Cerebellar cortex (tissue), 1 donor: ENCODE results near the gene SERPINA12.
"Not testable (repeated sequence)": the region's sequence is repeated elsewhere in the genome, so short reads cannot be mapped to it uniquely, and the experiment has no call there.

Source experiments
- DNase-seq: peaks from one replicate; pipeline ENCODE4 v3.0.0-alpha.2; 2015; ENCODE audit warnings: low spot score

Gene SERPINA12

DNA sequence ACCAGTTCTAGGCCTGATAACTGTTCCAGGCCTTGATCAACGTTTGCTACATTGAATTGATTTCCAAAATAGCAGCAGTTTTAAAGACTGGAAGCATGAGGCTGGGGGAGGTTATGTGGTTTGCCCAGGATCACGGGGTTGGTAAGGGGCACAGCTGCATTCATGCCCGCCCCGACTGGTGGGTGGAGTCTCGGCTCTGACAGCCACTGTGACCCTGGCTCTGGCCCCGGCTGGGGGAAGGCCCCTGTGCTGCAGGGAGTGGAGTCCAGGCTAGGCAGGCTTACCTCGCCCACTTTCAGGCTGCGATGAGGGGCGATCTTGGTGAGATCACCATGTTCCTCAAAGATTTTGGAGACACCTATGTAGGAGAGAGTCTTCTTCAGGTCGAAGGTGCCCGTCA, 19.9 kb downstream of the SERPINA12 start:
- DNase-seq, result no peak

GRCh38 chr14:94486883-94487282, 22.4 kb downstream of the SERPINA12 start:
- no peak for DNase-seq

DNA sequence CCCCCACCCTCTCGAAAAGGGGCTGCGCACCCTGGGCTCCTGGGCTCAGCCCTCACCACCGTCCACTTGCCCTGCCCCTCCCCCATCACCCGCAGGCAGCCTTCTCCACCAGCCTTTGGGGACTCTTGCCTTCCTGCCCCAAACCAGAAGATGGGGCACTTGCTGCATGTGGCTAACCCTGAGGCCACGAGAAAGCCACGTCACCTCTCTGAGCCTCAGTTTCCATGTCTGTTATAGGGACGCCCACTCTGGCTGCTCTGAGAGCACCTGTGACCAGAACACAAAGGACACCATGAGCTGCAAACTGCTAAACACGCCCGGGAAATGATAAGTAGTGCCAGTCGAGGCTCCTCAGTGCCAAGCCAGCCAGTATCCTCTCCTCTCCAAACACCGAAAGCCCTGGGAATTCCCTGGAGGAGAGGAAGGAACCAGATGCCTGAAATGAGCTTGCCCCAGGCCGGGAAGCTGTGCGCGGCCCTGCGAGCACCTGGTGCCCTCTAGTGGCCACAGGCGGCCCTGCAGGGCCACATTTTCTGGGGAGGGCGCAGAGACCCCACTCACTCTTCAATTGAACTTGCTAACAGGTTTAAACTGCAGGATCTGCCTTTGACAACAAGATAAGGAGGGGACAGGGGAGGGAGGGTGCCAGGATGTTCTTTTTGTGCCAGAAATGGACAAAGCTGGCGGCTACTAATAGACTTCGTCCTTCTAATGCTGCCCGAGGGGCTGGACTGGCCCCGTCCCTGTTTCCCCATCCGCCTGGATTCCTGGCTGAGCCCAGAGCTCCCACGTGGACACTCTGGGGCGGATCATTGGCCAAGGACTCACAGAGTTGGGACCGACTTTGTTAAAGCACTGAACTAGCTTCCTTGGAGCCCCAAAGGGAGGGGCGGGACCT, 23.1 kb downstream of the SERPINA12 start:
- peak; percentile 16 for DNase-seq

DNA sequence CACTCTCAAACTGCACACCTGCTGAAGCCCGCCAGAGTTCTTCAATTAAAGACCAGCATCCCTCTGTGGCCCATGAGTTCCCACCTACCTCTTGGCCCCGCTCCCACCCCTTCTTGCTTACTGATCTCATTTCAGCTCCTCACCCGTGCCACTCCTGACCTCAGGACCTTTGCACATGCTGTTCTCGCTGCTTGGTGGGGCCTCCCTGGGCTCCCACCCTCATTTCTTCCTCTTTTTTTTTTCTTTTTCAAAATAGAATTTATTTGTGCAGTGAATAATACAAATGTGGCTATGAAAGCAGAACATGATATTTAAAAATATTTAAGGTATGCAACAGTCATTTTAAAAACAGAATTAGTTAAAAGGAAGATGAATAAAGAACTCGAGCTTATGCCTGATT, 24.8 kb downstream of the SERPINA12 start:
- DNase-seq, result no peak

- DNase-seq, result no peak
Observed at GRCh38 chr14:94483729-94484275, 25.5 kb downstream of the SERPINA12 start.

DNA sequence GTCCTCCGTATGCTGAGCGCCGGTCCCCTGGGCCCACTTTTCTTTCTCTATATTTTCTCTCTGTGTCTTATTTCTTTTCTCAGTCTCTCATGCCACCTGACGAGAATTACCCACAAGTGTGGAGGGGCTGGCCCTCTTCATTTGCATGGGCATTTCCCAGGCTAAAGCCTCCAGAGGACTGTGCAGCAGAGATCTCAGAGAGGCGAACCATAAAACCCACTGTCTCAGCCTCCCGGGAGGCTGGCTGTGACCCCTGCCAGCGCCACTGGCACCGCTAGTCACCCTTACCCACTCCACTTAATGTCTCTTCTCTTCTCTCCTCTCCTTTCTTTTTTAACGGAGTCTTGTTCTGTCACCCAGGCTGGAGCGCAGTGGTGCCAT, 26.2 kb downstream of the SERPINA12 start:
- DNase-seq, result no peak

- not testable (repeated sequence) for DNase-seq
Observed at GRCh38 chr14:94482132-94483070, 26.9 kb downstream of the SERPINA12 start.

DNA sequence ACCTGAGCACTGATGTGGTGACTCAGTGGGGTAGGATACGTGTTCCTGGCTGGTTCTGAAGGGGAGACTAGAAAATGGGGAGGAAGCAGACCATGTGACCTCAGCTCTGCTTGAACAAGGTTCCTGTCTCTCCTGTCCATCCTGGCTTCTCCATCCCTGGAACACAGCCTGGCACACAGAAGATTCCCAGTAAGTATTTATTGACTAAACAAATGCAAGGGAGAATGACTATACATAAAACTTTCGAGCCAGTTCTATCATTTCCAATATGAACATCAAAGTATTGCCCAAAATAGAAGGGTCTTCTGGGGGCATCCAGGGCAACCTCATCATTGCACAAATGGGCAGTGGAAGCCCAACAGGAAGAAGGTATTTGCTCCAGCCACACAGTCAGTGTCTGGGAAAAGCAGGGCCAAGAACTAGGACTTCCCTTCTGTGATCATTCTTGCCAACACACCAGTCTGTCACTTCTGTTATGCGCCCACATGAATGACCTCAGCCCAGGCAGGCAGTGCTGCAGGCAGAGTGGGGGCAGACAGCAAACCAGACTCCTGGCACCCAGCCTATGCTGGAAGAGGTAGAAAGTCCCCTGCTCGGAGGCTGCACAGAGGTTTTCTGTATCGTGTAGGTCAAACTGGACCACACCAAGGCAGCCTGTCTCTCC, 27.7 kb downstream of the SERPINA12 start:
- DNase-seq, result no peak

DNA sequence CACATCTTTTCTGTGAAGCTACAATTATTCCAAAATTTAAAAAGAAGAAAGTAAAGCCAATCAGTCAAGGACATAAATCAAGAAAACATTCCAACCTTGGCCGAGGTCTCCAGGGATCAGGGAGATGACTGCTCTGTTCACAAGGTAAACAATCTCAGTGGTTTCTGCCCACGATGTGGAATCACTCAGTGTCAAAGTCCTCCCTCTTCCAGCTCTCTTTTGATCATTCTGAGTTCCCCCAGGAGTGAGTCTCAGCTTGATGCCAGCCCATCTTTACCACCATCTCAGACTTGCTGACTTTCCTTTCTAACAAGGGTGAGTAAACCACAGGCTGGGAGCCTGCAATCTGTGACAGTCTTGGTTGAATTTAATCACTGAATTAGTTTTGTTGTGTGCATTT, 28.5 kb downstream of the SERPINA12 start:
- no peak for DNase-seq

DNA sequence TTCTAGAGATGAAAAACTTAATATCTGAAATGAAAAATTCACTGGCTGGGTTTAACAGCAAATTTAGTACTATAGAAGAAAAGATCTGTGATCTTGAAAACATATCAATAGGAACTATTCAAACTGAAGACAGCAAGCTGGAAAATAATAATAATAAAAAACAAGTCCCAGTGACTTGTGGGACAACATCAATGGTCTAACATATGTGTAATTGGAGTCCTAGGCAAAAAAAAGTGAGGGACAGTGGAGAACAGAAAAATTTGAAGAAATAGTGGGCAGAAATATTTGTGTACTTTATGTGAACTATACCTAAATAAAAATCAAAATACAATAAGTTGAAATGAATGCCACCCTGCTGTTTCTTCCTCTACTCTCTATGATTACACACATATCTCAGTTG, 30.8 kb downstream of the SERPINA12 start:
- DNase-seq, result no peak

DNA sequence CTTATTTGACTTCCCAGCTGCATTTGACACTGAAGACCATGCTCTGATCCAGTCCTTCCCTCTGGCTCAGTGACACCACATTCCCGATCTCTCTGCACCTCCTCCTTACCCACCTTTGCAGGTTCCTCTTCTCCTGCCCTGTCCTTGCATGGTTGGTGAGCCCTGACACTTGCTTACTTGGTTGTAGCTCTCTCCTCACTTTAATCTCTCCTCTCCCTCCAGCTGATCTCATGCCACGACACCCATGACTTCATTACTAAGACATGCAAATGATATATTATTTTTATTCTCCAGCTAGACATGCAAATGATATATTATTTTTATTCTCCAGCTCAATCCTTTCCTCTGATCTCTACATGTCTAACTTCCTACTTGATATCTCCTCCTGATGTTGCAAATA, 33.2 kb downstream of the SERPINA12 start, which contains the start of gene SERPINA9:
Gene SERPINA9, minus strand, starts transcription at position 175 of the 400 bp plus-strand sequence. CDS start 6,357 bp downstream, outside the sequence.
- DNase-seq, result no peak

DNA sequence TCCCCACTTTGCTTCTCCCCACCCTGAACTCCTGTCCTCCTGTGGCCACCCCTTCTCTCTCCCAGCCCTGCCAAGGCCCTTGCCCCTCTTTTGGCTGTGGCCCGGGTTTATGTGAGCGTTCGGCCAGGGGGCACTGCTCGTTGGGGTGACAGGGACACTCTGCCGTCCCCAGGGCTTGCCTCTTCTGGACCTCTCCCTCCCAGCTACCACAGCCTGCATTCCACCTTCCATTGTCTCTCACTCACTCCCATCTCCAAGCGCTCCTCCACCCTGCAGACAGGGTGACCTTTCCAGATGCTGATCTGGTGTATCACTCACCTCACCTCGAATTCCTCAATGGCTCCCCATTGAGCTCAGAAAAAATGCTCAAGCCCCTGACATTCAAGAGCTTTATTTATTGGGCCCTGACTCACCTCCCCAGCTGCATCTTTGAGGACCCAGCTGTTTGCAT, 34.7 kb downstream of the SERPINA12 start:
- DNase-seq, result no peak

DNA sequence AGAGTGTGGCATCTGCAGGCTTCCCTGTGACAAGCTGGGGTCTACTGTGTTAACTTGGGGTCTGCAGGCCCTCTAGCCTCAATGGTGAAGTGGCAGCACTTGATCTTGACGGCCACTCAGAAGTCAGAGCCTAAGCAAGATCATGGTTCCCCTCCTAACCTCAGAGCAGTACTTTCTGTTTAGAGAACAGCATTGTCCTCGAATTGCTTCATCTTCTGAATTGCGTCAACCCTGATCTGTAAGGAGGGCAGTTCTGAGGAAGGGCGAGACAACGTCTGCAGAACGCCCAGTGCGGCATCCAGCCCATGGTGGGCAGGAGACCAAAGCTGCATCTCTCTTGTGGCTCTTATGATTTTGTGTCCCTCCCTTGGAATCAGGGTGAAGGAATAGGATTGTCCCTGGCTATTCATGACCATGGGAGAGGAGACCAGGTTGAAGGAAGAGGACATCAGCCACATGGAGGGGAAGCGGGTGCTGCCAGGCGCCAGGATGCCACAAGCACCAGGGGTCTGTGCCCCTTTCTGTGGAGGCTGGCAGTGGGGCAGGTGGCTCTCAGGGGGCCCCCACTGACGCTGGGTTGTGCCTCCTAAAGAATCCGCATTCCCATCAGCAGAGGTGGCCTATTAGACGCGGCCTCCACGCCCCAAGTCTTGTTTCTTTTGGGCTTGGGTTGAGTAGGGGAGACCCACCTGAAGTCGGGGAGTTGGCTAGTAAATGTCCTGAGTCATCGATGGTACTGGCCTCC, 35.4 kb downstream of the SERPINA12 start:
- DNase-seq, result no peak

GRCh38 chr14:94472842-94473241, 36.4 kb downstream of the SERPINA12 start:
- DNase-seq, result no peak

- DNase-seq, result no peak
Observed at GRCh38 chr14:94471045-94471444, 38.2 kb downstream of the SERPINA12 start.

GRCh38 chr14:94470311-94470710, 39.0 kb downstream of the SERPINA12 start:
- DNase-seq, result no peak

DNA sequence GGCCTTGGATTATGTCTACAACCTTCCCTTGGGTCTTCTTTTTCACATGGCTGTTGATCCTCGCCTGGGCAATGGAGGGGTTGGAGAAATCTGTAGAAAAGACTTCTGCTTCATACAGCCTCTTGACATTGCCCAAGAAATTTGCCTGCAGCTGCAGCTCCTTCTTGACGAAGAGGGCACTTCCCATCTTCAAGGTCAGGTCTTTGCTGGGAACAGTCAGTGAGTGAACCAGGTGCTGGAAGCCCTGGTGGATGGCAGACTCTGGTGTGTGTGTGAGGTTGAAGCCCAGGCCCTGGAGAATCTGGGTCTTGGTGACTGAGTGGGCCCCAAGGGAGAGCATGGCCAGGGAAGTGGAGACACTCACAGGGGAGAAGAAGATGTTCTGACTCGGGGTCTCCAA, 40.0 kb downstream of the SERPINA12 start:
- no peak for DNase-seq

DNA sequence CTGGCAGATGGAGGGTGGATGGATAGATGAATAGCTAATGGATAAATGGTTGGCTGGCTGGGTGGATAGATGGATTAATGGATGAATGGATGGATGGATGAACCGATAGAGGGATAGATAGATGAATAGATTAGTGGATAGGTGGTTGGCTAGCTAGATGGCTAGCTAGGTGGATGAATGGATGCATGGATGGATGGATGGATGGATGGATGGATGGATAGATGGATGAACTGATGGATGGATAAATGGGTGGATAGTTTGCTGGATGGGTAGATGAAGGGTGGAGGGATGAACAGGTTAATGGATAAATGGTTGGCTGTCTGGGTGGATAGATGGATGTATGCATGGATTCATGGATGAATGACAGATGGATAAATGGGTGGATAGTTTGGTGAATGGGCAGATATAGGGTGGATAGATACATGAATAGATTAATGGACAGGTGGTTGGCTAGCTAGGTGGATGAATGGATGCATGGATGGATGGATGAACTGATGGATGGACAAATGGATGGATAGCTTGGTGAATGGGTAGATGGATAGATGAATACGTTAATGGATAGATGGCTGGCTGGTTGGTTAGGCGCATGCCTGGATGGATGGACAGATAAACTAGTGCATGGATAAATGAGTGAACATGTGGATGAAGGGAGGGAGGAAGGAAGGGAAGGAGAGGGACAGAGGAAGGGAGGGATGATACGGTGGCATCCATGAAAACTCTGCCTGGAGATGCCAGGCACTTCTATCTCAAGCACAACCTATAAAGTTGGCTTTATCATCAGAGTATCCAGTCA, 41.3 kb downstream of the SERPINA12 start:
- DNase-seq, result no peak

DNA sequence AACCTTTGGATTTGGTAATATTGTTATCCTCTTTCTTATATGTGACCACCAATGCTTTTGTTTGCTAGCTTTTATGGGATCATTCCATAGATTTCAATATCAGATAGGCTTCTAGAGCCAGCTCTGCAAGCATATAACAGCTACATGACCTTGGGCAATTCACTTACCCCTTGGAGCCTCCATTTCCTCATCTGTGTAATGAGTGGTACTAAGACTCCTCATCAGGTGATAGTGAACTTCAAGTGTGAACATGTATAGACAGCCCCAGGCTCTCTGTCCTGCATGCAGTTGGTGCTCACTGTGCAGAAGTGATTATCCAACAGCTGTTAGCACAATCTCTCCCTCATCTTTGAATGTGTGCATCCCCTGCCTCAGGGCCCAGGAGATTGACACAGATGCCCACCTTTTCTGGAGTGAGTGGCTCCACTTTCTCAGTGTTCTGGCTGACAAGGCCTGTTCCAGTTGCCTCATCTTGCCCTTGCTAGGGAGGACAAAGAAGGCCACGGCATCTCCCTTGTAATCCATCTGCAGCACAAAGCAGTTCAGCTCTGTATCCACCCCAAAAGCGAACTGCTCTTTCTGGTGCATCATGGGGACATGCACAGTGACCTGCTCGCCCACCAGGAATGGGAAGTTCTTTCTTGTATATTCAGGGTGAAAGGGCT, 42.4 kb downstream of the SERPINA12 start:
- no peak for DNase-seq

GRCh38 chr14:94465042-94465441, 44.2 kb downstream of the SERPINA12 start:
- no peak for DNase-seq
